Tibial artery (tissue), 4 donors: ENCODE data around the gene MYH16.
"Not testable (repeated sequence)": the region's sequence is repeated elsewhere in the genome, so short reads cannot be mapped to it uniquely, and the experiment has no call there.

Source experiments
- DNase-seq, 2 donors: peaks; one replicate each; pipeline ENCODE4 v3.0.0-alpha.2; 2019
- H3K27ac ChIP-seq, 2 donors: fragments of 200-600 bp; sonication (generic) in 1 of 2; 1 replicate in 1 of 2; 2 replicates in 1 of 2; pipeline ENCODE4 v1.5.1; 2018 to 2019; ENCODE audit warnings: mild to moderate bottlenecking in 1 of 2
- H3K27me3 ChIP-seq, 2 donors: fragments of 200-600 bp; sonication (generic) in 1 of 2; one replicate each; pipeline versions ENCODE4 v1.5.1 to v1.6.0; 2016 to 2019
- H3K36me3 ChIP-seq, 3 donors: fragments of 200-600 bp; sonication (generic) in 2 of 3; one replicate each; pipeline ENCODE4 v1.5.1; 2016 to 2019; ENCODE audit warnings: mild to moderate bottlenecking in 2 of 3
- H3K4me1 ChIP-seq, 4 donors: fragments of 200-600 bp; sonication (generic) in 2 of 4; 1 replicate in 3 of 4; 2 replicates in 1 of 4; pipeline ENCODE4 v1.5.1; 2016 to 2019
- H3K4me3 ChIP-seq, 2 donors: fragments of 200-600 bp; sonication (generic) in 1 of 2; 1 replicate in 1 of 2; 2 replicates in 1 of 2; pipeline ENCODE4 v1.5.1; 2018 to 2019; ENCODE audit warnings: mild to moderate bottlenecking in 2 of 2
- H3K9me3 ChIP-seq, 3 donors: fragments of 200-600 bp; sonication (generic) in 1 of 3; one replicate each; pipeline ENCODE4 v1.5.1; 2016 to 2019
- CTCF ChIP-seq, 2 experiments: fragments of 200-600 bp in 1 of 2; fragments of 450-650 bp in 1 of 2; IDR thresholded peaks; one replicate each; pipeline ENCODE4 v1.5.1; 2017 to 2019; ENCODE audit warnings: antibody characterized with exemption in 2 of 2, mild to moderate bottlenecking in 1 of 2, moderate library complexity in 1 of 2
- intact Hi-C: fragments of 100-400 bp; cut with DNase I; formaldehyde crosslinking; loops from one replicate; pipeline ENCODE4 v1.15.0; 2023; ENCODE audit warnings: low total_unique reads

Gene MYH16

GRCh38 chr7:99270702-99271101 lies 1.9 kb upstream of the MYH16 start:
- H3K9me3 ChIP-seq = no peaks in the 10 kb centered on the region
- TF ChIP-seq CTCF (IDR thresholded peaks at IDR 0.05) = no peak
- intact Hi-C loops = no loop called here
- H3K4me3 ChIP-seq = no peak overlapping the region
- no peaks in the 10 kb centered on the region for H3K36me3 ChIP-seq
- H3K27me3 ChIP-seq = no peaks in the 10 kb centered on the region
- H3K4me1 ChIP-seq = peaks cover 0 to 21% (median 15%) of the 10 kb centered on the region in 4 donors
- no peak overlapping the region for H3K27ac ChIP-seq
- DNase-seq = no peak

GRCh38 chr7:99273561-99273960 lies 922 bp downstream of the MYH16 start:
- DNase-seq, H3K36me3 ChIP-seq, H3K4me3 ChIP-seq, H3K4me1 ChIP-seq, intact Hi-C loops, H3K9me3 ChIP-seq, H3K27me3 ChIP-seq, H3K27ac ChIP-seq: not testable (repeated sequence)

- intact Hi-C loops, H3K27me3 ChIP-seq, H3K4me1 ChIP-seq, H3K4me3 ChIP-seq, H3K9me3 ChIP-seq, DNase-seq, H3K36me3 ChIP-seq, H3K27ac ChIP-seq: not testable (repeated sequence)
Observed at GRCh38 chr7:99274908-99275307, 2.3 kb downstream of the MYH16 start.

GRCh38 chr7:99275496-99275895 lies 2.9 kb downstream of the MYH16 start:
- no peaks in the 10 kb centered on the region for H3K27me3 ChIP-seq
- H3K36me3 ChIP-seq = no peaks in the 10 kb centered on the region
- DNase-seq = no peak
- no peaks in the 10 kb centered on the region for H3K4me1 ChIP-seq
- H3K27ac ChIP-seq = no peak overlapping the region
- no peaks in the 10 kb centered on the region for H3K9me3 ChIP-seq
- H3K4me3 ChIP-seq = no peak overlapping the region
- TF ChIP-seq CTCF (IDR thresholded peaks at IDR 0.05) = no peak
- intact Hi-C loops = no loop called here

GRCh38 chr7:99278180-99278579 lies 5.5 kb downstream of the MYH16 start:
- H3K27me3 ChIP-seq = no peaks in the 10 kb centered on the region
- DNase-seq = no peak
- TF ChIP-seq CTCF (IDR thresholded peaks at IDR 0.05) = no peak
- no peak overlapping the region for H3K4me3 ChIP-seq
- H3K9me3 ChIP-seq = no peaks in the 10 kb centered on the region
- intact Hi-C loops = no loop called here
- no peak overlapping the region for H3K27ac ChIP-seq
- H3K4me1 ChIP-seq = no peaks in the 10 kb centered on the region
- H3K36me3 ChIP-seq = no peaks in the 10 kb centered on the region

GRCh38 chr7:99284165-99284564 lies 11.5 kb downstream of the MYH16 start:
- H3K4me3 ChIP-seq, H3K27ac ChIP-seq, intact Hi-C loops, H3K27me3 ChIP-seq, H3K9me3 ChIP-seq, H3K36me3 ChIP-seq, H3K4me1 ChIP-seq, DNase-seq: not testable (repeated sequence)

- H3K9me3 ChIP-seq = no peaks in the 10 kb centered on the region
- H3K4me1 ChIP-seq = no peaks in the 10 kb centered on the region
- H3K27me3 ChIP-seq = no peaks in the 10 kb centered on the region
- intact Hi-C loops = no loop called here
- H3K4me3 ChIP-seq = no peak overlapping the region
- no peaks in the 10 kb centered on the region for H3K36me3 ChIP-seq
- DNase-seq = no peak
- TF ChIP-seq CTCF (IDR thresholded peaks at IDR 0.05) = no peak
- no peak overlapping the region for H3K27ac ChIP-seq
Observed at GRCh38 chr7:99287779-99288534, 15.3 kb downstream of the MYH16 start.
